ENCODE measurements around the gene C1orf232. TPM values are rescaled to one million over a fixed set of nuclear protein-coding genes. Genes with fewer than 3 reads are reported as not detected.
A peak's percentile ranks its signal among the peaks of the same experiment; 100 is the strongest.

Gene C1orf232
- total and polyA plus RNA-seq, 9 of the 15 experiments (the other 6 are each of a cell fraction or from before 2014, with no cell fraction given), result not detected

- TF ChIP-seq CEBPG (CRISPR knock-in tag; IDR thresholded peaks at IDR 0.05), result peak; percentile 29; the same call in 1 of the 2 replicates
- no peak for TF ChIP-seq CEBPG (tag; conservative IDR thresholded peaks at IDR 0.05 in 1 of 2, IDR thresholded peaks at IDR 0.05 in 1 of 2)
- TF ChIP-seq RCOR1 (IDR thresholded peaks at IDR 0.05; ENCODE audit: borderline replicate concordance in 1 of 2, low read depth in 2 of 2, low read length in 2 of 2), result no peak
- no peak for TF ChIP-seq CSDE1 (IDR thresholded peaks at IDR 0.05)
- TF ChIP-seq MAFF (IDR thresholded peaks at IDR 0.05; ENCODE audit: low read length), result no peak; the same call in 1 of the 2 replicates
- TF ChIP-seq, protein P1, sequence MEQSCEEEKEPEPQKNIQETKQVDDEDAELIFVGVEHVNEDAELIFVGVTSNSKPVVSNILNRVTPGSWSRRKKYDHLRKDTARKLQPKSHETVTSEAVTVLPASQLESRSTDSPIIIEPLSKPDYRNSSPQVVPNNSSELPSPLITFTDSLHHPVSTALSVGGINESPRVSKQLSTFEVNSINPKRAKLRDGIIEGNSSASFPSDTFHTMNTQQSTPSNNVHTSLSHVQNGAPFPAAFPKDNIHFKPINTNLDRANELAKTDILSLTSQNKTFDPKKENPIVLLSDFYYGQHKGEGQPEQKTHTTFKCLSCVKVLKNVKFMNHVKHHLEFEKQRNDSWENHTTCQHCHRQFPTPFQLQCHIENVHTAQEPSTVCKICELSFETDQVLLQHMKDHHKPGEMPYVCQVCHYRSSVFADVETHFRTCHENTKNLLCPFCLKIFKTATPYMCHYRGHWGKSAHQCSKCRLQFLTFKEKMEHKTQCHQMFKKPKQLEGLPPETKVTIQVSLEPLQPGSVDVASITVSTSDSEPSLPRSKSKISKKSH (CRISPR knock-in tag; IDR thresholded peaks at IDR 0.05), result no peak
- TF ChIP-seq XRCC3 (IDR thresholded peaks at IDR 0.05), result no peak
- TF ChIP-seq, protein P2, sequence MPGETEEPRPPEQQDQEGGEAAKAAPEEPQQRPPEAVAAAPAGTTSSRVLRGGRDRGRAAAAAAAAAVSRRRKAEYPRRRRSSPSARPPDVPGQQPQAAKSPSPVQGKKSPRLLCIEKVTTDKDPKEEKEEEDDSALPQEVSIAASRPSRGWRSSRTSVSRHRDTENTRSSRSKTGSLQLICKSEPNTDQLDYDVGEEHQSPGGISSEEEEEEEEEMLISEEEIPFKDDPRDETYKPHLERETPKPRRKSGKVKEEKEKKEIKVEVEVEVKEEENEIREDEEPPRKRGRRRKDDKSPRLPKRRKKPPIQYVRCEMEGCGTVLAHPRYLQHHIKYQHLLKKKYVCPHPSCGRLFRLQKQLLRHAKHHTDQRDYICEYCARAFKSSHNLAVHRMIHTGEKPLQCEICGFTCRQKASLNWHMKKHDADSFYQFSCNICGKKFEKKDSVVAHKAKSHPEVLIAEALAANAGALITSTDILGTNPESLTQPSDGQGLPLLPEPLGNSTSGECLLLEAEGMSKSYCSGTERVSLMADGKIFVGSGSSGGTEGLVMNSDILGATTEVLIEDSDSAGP (CRISPR knock-in tag; IDR thresholded peaks at IDR 0.05), result no peak
- TF ChIP-seq, protein P3, sequence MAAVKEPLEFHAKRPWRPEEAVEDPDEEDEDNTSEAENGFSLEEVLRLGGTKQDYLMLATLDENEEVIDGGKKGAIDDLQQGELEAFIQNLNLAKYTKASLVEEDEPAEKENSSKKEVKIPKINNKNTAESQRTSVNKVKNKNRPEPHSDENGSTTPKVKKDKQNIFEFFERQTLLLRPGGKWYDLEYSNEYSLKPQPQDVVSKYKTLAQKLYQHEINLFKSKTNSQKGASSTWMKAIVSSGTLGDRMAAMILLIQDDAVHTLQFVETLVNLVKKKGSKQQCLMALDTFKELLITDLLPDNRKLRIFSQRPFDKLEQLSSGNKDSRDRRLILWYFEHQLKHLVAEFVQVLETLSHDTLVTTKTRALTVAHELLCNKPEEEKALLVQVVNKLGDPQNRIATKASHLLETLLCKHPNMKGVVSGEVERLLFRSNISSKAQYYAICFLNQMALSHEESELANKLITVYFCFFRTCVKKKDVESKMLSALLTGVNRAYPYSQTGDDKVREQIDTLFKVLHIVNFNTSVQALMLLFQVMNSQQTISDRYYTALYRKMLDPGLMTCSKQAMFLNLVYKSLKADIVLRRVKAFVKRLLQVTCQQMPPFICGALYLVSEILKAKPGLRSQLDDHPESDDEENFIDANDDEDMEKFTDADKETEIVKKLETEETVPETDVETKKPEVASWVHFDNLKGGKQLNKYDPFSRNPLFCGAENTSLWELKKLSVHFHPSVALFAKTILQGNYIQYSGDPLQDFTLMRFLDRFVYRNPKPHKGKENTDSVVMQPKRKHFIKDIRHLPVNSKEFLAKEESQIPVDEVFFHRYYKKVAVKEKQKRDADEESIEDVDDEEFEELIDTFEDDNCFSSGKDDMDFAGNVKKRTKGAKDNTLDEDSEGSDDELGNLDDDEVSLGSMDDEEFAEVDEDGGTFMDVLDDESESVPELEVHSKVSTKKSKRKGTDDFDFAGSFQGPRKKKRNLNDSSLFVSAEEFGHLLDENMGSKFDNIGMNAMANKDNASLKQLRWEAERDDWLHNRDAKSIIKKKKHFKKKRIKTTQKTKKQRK (IDR thresholded peaks at IDR 0.05; ENCODE audit: borderline replicate concordance, low read depth, low read length), result no peak
- no peak for TF ChIP-seq NFIC (IDR thresholded peaks at IDR 0.05)
- TF ChIP-seq FOXK2 (conservative IDR thresholded peaks at IDR 0.05 in 1 of 2, IDR thresholded peaks at IDR 0.05 in 1 of 2; ENCODE audit: low read depth in 2 of 2), result peak in 1 of 2 experiments; percentile 92; a peak in 2 of 4 replicates
- TF ChIP-seq ZNF79 (CRISPR knock-in tag; IDR thresholded peaks at IDR 0.05; ENCODE audit: low read depth), result no peak
- peak; percentile 99 for TF ChIP-seq ZKSCAN1 (IDR thresholded peaks at IDR 0.05; ENCODE audit: low read depth, low read length)
- no peak for TF ChIP-seq MED1 (CRISPR knock-in tag; IDR thresholded peaks at IDR 0.05; ENCODE audit: borderline replicate concordance)
- TF ChIP-seq ZNF766 (CRISPR knock-in tag; conservative IDR thresholded peaks at IDR 0.05), result no peak
- TF ChIP-seq DIDO1 (tag; IDR thresholded peaks at IDR 0.05; ENCODE audit: low read depth), result no peak
- peak; percentile 71; the same call in 1 of the 2 replicates for TF ChIP-seq TCF7L2 (IDR thresholded peaks at IDR 0.05; ENCODE audit: low read depth, low read length)
- no peak for TF ChIP-seq PBX2 (CRISPR knock-in tag; IDR thresholded peaks at IDR 0.05; ENCODE audit: low read depth)
- TF ChIP-seq PBX2 (tag; conservative IDR thresholded peaks at IDR 0.05; ENCODE audit: low read depth), result peak; percentile 87
These were observed 29.7 kb downstream of the C1orf232 start (continued) for GRCh38 chr1:26138974-26139558.
